22Rv1 (cell line): ENCODE results near the gene GALNT7.

Experiments used
- CTCF ChIP-seq: fragments of 450-650 bp; IDR thresholded peaks from 2 replicates; pipeline ENCODE4 v1.5.1; 2017; ENCODE audit warnings: mild to moderate bottlenecking
- ZFX ChIP-seq: fragments of 450-650 bp; IDR thresholded peaks from 2 replicates; pipeline ENCODE4 v1.6.1; 2017; ENCODE audit warnings: antibody characterized with exemption, borderline replicate concordance

- TF ChIP-seq CTCF (no peak), ZFX (no peak)
These were observed 133.0 kb downstream of the GALNT7 start for GRCh38 chr4:173301518-173302201.
